ENCODE measurements around the gene FIP1L1.
"Not testable (repeated sequence)": the region's sequence is repeated elsewhere in the genome, so short reads cannot be mapped to it uniquely, and the experiment has no call there.

FIP1L1 gene, protein sequence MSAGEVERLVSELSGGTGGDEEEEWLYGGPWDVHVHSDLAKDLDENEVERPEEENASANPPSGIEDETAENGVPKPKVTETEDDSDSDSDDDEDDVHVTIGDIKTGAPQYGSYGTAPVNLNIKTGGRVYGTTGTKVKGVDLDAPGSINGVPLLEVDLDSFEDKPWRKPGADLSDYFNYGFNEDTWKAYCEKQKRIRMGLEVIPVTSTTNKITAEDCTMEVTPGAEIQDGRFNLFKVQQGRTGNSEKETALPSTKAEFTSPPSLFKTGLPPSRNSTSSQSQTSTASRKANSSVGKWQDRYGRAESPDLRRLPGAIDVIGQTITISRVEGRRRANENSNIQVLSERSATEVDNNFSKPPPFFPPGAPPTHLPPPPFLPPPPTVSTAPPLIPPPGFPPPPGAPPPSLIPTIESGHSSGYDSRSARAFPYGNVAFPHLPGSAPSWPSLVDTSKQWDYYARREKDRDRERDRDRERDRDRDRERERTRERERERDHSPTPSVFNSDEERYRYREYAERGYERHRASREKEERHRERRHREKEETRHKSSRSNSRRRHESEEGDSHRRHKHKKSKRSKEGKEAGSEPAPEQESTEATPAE

DNA sequence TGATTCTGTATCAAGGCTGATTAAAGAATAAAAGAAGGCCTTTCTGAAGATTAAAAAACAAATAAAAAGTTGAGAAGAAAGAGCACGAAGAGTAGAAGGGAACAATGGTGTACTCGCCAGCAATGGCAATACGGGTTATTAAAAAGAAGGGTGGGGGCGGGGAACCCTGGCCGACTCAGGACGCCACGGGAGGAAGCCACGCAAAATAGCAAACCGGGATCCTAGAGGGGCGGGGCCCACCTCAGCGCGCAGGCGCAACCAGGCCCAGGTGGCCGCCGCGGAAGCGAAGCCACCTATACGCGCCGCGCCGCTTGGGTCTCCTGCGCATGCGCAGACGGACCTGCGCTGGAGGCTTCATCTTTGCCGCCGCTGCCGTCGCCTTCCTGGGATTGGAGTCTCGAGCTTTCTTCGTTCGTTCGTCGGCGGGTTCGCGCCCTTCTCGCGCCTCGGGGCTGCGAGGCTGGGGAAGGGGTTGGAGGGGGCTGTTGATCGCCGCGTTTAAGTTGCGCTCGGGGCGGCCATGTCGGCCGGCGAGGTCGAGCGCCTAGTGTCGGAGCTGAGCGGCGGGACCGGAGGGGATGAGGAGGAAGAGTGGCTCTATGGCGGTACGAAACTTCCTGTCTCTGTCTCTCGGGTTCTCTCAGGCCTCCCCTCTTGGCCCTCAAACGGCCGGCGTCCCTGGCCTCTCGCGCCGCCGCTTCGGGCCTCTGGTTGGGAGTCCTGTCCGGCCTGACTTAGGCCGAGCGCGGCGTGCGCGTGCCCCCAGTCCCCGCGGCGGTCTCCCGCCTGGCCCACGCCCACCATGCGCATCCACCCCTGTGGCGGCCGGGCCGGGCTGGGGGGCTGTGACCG, at the start of gene FIP1L1:
FIP1L1 (plus strand) TSS at position 323 of the 852 bp plus-strand sequence; CDS start at position 521, 198 bp downstream.
- peak; percentile 88 to 95 for DNase-seq (ENCODE audit: low read depth in 2 of 2)

DNA sequence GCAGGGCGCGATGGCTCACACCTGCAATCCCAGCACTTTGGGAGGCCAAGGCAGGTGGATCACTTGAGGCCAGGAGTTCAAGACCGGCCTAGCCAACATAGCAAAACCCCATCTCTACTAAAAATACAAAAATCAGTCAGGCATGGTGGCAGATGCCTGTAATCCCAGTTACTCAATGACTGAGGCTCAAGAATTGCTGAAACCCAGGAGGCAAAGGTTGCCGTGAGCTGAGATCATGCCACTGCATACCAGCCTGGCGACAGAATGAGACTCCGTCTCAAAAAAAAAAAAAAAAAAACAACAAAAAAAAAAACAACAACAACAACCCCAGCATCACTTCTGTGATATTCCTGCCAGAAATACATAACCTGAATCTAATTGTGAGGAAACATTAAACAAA, 42.5 kb upstream of the FIP1L1 start:
- not testable (repeated sequence) for DNase-seq (ENCODE audit: low read depth in 2 of 2)

DNA sequence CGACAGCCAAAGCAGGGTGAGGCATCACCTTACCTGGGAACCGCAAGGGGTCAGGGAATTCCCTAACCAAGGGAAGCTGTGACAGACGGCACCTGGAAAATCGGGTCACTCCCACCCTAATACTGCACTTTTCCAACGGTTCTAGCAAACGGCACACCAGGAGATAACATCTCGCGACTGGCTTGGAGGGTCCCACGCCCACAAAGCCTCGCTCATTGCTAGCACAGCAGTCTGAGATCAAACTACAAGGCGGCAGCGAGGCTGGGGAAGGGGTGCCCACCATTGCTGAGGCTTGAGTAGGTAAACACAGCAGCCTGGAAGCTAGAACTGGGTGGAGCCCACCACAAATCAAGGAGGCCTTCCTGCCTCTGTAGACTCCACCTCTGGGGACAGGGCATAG, 37.3 kb upstream of the FIP1L1 start:
- DNase-seq (ENCODE audit: low read depth in 2 of 2): not testable (repeated sequence)

DNA sequence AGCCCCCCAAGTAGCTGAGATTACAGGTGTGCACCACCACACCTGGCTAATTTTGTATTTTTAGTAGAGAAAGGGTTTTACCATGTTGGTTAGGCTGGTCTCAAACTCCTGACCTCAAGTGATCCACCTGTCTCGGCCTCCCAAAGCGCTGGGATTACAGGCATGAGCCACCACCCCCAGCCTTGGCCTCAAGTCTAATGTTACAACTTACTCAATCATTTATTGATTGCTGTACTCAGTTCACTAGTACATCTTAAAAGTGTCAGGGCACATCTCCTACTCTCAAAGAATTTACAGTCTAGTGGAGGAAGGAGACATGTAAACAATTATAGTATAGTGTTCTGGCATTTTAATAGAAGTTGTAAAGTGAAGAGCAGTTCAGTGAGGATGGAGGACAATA, 31.0 kb upstream of the FIP1L1 start:
- not testable (repeated sequence) for DNase-seq (ENCODE audit: low read depth in 2 of 2)

DNA sequence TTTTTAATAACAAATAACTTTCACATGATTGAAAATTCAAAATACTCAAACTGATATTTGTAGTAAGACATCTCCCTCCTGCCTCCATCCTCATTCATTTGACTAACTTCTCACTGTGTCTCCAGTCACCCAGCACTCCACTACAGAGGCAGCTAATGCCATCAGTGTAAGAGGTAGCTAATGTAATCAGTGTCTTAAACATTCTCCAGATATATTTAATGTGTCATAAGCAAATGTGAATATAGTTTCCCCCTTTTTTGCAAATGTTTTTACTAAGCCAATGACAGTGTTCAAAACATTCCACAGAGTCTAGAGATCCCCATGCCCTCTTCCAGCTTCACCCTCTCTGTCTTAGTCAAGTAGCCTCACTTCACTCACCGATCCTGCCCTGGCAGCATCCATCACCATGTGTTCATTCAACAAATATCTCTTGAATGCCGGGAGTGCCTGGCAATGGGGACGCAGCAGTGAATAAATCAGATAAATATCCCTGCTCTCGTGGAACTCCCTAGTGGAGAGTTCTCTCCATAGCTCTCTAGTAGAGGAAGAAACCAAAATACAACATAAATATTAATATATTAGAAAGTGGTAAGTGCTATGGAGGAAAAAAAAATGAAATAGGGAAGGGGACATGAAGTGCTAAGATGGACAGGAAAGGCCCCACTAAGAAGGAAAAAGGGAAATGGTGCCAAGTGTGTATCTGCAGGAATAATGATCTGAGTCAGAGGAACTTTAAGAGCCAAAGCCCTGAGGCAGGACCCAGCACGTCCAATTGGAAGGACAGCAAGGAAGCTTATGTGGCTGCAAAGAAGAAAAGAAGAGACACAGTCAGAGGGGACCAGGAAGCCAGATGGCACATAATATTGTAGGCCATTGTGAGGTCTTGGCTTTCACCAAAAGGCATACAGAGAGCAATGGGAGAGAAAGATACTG, 30.3 kb upstream of the FIP1L1 start:
- DNase-seq (ENCODE audit: low read depth in 2 of 2): no peak

DNA sequence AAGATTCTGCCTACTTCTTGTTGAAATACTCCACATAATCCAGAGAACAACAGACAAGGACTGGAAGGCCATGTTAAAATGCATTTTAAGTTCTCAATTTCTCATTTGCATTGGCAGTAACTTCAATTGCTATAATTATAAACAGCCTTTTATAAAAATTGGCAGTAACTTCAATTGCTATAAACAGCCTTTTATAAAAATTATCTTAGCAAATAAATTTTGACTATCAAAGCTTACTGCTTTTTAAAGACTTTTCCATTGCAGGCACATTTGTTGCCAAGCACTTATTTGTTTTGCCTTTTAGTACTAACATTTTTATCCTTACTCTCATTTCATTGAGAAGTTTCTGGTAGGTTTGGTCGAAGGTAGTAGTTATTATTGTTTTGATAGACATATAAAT, 29.4 kb upstream of the FIP1L1 start:
- no peak for DNase-seq (ENCODE audit: low read depth in 2 of 2)

DNA sequence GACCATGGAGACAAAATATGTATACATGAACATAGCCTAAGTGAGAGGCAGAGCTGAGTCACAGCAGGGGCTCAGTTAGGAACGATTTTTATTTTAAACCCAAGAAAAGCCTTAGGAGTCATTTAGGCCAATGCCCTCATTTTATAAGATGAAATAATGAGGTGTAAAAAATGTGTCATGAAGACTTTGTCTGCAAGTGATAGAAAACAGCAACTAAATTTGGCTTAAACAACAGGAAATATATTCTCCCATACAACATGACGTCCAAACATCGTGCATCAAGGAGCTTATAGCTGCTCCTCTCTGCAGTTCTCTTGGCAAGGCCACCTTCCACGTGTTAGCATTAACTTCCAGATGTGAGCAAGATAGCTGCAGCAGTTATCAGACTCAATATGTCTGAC, 28.4 kb upstream of the FIP1L1 start:
- no peak for DNase-seq (ENCODE audit: low read depth in 2 of 2)

DNA sequence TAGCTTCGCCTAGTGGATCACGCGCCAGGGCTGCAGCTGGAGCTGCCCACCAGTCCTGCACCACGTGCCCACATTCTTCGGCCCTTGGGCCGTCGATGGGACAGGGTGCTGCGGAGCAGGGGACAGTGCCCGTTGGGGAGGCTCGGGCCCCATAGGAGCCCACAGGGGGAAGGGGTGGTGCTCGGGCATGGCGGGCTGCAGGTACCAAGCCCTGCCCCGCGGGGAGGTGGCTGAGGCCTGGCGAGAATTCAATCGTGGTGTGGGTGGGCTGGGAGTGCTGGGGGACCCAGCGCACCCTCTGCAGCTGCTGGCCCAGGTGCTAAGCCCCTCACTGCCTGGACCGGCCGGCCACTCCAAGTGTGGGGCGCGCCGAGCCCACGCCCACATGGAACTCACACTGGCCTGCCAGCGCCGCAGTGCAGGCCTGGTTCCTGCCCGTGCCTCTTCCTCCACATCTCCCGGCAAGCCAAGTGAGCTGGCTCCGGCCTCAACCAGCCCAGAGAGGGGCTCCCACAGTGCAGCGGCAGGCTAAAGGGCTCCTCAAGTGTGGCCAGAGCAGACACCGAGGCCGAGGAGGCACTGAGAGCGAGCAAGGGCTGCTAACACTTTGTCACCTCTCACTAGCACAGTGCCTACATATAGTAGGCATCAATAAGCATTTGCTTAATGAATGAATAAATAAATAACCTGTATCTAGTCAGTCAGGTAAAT, 23.3 kb upstream of the FIP1L1 start:
- no peak for DNase-seq (ENCODE audit: low read depth in 2 of 2)

DNA sequence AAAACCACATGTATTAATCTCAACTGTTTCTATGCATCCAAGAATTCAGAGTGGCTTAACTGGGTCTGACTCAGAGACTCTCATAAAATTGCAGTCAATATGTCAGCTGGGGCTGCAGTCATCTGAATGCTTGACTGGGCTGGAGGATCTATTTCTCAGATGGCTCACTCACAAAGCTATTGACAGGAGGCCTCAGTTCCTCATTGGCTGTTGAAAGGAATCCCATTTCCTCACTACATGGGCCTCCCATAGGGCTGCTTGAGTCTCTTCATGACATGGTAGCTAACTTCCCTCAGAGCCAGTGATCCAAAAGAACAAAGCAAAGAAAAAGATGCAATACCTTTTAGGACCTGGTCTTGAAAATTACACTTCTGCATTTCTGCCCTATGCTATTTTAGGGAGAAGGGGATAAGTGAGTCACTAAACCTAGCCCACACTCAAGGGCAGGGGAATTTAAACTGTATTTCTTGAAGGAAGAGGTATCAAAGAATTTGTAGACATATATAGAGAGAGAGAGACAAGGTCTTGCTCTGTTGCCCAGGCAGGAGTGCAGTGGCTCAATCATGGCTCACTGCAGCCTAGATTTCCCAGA, 21.4 kb upstream of the FIP1L1 start:
- no peak for DNase-seq (ENCODE audit: low read depth in 2 of 2)

DNA sequence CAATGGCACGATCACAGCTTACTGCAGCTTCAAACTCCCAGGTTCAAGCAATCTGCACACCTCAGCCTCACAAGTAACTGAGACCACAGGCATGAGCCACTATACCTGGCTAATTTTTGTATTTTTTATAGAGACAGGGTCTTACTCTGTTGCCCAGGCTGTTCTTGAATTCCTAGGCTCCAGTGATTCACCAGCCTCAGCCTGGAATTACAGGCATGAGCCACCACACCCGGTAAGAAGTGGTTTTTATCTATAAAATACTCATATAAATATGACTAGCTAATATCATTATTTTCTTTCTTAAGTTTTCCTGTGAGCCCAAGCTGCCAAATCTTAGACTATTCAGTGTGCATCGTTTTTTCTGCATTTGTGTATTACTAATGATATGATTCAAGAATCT, 16.0 kb upstream of the FIP1L1 start:
- no peak for DNase-seq (ENCODE audit: low read depth in 2 of 2)

DNA sequence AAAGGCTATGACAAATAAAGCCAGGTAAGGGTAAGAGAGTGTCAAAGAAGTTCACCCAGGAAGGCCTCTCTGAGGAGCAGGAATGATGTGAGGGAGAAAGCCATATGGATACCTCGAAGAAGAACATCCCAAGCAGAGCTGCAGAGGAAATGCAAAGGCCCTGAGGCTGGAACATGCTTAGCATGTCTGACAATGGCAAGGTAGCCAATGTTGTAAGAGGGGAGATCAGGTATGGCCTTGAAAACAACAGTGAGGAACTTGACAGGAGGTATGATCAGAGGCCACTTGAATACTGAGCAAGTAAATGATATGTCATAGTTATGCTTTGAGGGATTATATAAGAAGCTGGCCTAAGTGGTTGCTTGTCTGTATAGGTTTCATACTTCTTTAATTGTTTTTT, 15.3 kb upstream of the FIP1L1 start:
- DNase-seq (ENCODE audit: low read depth in 2 of 2): no peak

DNA sequence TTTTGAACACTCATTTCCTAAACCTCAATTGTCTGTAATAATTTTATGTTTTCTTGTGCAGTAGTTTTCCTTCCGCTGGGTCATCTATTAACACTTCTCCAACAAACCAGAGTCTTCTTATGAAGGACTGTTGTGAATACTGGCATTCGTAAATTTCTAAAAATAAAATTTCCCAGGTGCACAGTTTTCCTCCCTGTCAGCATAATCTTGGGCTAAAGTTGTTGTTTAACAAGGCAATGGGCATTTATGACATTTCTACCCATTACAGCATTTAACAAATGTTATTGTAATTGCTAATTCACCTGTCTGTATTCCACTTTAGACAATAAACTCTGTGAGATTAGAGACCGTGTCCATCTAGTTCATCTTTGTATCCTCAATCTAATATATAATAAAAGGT, 12.8 kb upstream of the FIP1L1 start:
- no peak for DNase-seq (ENCODE audit: low read depth in 2 of 2)

DNA sequence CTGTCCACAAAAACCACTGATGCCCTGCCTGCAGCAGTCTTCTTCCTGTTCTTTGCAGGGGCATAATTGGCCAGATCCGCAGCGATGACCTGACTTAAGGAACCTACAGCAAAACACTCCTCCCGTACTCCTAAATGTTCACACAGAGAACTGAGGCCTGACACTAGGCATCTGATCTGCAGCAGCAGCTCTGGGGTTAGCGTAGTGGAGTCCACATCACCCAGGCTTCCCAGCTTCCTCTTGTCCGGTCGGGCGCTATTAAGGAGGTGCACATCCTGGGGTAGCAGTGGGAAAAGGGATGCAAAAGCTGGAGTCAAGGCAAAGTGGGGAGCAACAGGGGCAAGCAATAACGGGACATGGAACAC, 12.3 kb upstream of the FIP1L1 start:
- no peak for DNase-seq (ENCODE audit: low read depth in 2 of 2)

DNA sequence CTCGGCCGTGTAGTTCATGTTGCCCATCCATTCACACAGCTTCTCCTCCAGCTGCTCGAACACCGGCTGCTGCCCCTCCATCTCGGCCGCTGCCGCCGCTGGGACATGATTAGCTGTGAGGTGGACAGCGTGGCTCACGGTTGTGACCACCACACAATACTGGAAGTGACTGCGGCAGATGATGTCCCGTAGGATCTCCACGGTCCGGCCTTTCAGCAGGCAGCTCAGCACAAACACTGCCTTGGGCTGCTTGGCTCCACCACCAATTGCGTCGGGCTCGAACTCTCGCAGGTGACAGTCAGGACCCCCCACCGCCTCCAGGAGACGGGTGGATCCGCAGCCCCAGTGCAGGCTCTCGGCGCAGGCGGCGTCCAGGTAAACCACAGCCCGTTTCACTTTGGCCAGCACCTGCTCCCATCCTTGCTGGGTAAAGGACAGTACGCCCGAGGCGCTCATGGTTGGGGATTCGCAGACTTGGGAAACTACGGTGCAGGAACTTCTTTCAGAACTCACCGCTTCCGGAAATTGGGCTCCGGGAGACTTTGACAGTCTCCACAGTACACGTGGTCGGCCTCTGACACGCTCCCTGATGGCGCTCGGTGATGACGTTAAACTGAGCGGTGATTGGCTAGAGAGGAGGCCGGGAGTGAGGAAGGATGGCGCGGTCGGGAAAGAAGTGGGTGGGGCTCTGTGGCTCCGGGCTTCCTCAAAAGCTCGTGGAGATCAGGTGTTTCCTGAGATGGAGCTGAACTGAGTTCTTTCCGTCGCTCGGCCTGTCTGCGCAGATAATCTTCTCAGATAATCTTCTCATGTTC, 11.7 kb upstream of the FIP1L1 start, which contains the start of gene SCFD2:
SCFD2 (minus strand) TSS at position 576 of the 815 bp plus-strand sequence.
- DNase-seq (ENCODE audit: low read depth in 2 of 2): peak; percentile 92 to 96

DNA sequence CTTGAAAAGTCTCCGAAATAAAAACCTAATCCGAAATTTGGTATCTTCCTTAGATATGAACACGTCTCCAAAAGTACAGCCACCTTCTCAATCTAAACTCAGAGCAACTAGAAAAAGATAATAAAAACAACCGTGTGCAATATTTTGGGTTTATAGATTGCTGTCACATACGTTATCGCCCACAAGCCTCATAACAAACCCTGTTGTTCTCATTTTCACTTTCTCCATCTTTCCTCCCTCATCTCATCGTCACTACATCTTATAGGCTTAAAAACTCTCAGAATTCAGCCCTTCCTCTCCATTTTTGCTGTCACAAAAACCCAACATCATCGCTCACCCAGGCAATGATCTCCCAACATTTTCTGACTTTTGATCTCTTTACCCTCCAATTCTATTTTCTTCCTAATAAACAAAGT, 11.1 kb upstream of the FIP1L1 start:
- no peak for DNase-seq (ENCODE audit: low read depth in 2 of 2)

DNA sequence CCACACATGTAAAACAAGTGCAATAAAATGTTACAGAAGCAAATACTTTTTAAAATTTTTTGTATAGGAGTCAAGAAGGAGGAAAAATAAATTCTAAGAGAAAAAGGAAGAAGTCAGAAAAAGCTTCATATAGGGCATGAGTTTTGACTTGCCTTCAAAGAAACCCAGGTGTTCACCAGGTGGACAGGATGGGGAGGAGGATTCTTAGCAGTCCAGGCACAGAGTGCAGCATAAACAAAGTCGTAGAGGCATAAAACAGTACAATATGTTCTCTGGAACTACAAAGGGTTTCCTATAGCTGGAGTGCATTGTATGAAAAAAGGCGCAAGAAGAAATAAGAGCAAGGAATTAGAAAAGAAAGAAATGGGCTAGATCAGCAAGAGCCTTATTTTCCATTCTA, 9.7 kb upstream of the FIP1L1 start:
- no peak for DNase-seq (ENCODE audit: low read depth in 2 of 2)

DNA sequence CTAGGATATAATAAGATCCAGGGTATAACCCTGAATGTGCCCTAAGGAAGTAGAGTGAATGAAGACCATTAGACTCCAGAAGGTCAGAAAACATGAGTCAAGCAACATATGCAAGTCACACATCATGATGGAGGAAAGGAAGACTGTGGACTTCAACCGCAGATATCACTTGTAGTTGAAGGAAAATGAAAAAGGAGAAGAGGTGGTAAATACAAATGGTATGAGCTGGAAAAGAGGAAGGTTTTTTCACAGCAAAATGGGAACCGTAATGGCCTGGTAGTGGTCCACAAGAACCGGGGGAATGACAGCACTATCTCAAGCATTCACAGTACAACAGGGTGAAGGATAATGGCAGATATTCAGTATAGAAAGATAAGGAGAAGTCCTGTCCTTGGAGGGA, 6.4 kb upstream of the FIP1L1 start:
- no peak for DNase-seq (ENCODE audit: low read depth in 2 of 2)

DNA sequence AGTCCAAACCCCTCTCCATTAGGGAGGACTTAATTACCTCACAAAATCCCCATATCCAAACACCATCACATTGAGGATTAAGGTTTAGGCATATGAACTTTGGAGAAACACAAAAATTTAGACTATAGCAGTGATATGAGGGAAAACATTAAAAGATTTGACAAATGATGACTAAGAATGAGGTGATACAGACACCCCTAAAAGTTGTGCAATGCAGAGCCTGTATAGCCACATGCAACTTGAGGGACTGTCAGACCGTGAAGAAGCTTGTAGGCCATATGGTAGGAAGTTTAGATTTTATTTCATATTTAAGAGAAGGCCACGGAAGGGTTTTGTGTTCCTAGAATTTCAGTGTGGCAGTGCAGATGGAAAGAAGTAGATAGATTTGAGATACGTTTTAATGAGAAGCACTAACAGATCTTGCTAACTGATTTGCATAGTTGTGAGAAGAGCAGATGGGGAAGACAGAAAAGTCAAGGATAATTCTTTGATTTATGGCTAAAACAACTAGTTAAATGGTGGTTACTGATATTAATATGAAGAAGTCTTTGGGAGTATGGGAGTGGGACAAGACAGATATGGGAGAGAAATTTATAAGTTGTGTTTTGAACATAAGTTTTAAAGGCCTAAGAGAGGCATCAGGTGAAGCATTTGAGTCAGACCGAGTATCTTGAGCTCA, 5.5 kb upstream of the FIP1L1 start:
- no peak for DNase-seq (ENCODE audit: low read depth in 2 of 2)

DNA sequence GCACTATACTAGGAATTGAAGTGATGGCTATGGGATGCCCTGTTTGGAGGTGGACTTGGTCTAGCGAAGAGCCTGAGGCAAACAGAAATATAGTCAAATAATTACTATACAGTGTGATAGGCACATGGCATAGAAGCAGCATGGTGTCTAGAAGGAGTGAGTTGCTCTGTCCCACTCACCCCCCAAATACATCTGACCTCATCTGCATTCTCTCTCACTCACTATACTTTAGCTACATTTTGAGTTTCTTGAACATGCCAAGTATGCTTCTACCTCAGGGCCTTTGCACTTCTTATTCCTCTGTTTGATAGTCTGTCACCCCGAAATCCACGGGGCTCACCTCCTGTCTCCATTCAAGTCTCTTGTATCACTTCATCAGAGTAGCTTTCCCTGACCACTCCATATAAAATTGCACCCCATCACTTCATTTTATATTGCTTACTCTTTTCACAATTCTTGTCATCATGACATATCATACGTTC, 2.6 kb upstream of the FIP1L1 start:
- DNase-seq (ENCODE audit: low read depth in 2 of 2): no peak
